Naive B cell (primary cell): Measurements from ENCODE around the gene THBD. TPM values are rescaled to one million over a fixed set of nuclear protein-coding genes. Genes with fewer than 3 reads are reported as not detected.
A peak's percentile ranks its signal among the peaks of the same experiment; 100 is the strongest.

ENCODE experiments used
- ATAC-seq, 2 donors: fragments of 150-1000 bp; cut with Tn5 transposase; 2 replicates each; pipeline ENCODE4 v1.10.0; 2021; ENCODE audit warnings: low read depth in 2 of 2, mild to moderate bottlenecking in 2 of 2, moderate library complexity in 2 of 2
- DNase-seq: peaks from one replicate; pipeline ENCODE4 v3.0.0; 2022
- H3K27ac Mint-ChIP-seq, 6 donors: one replicate each; pipeline ENCODE4 v1.8.0; 2020 to 2022; ENCODE audit warnings: mild to moderate bottlenecking in 6 of 6, mixed read lengths in 6 of 6, moderate library complexity in 5 of 6, inconsistent platforms in 2 of 6
- H3K27me3 Mint-ChIP-seq, 3 donors: one replicate each; pipeline ENCODE4 v1.8.0; 2021 to 2022; ENCODE audit warnings: mixed read lengths in 3 of 3, mild to moderate bottlenecking in 1 of 3
- H3K36me3 Mint-ChIP-seq, 2 donors: one replicate each; pipeline ENCODE4 v1.8.0; 2020 to 2022; ENCODE audit warnings: mixed read lengths in 2 of 2, inconsistent platforms in 1 of 2, mild to moderate bottlenecking in 1 of 2
- H3K4me1 Mint-ChIP-seq, 3 donors: one replicate each; pipeline ENCODE4 v1.8.0; 2020 to 2022; ENCODE audit warnings: mixed read lengths in 3 of 3, inconsistent platforms in 1 of 3, mild to moderate bottlenecking in 1 of 3, moderate library complexity in 1 of 3
- H3K4me3 Mint-ChIP-seq, 8 donors: one replicate each; pipeline ENCODE4 v1.8.0; 2020 to 2022; ENCODE audit warnings: mild to moderate bottlenecking in 8 of 8, mixed read lengths in 8 of 8, moderate library complexity in 8 of 8, inconsistent platforms in 2 of 8
- H3K9me3 Mint-ChIP-seq, 7 donors: one replicate each; pipeline ENCODE4 v1.8.0; 2020 to 2022; ENCODE audit warnings: mixed read lengths in 7 of 7, mild to moderate bottlenecking in 5 of 7, inconsistent platforms in 2 of 7, moderate library complexity in 1 of 7
- polyA plus RNA-seq, 6 donors: library from polyadenylated mRNA; unstranded; fragments of 300-500 nt; fragmentation: Illumina TruSeq; gene quantifications; one replicate each; pipeline ENCODE4 v1.2.3, GENCODE V29; 2021; ENCODE audit warnings: low read depth in 6 of 6

THBD gene
- polyA plus RNA-seq, 6 donors from 2014 or later = 0.19 TPM; not detected in 5

DNA sequence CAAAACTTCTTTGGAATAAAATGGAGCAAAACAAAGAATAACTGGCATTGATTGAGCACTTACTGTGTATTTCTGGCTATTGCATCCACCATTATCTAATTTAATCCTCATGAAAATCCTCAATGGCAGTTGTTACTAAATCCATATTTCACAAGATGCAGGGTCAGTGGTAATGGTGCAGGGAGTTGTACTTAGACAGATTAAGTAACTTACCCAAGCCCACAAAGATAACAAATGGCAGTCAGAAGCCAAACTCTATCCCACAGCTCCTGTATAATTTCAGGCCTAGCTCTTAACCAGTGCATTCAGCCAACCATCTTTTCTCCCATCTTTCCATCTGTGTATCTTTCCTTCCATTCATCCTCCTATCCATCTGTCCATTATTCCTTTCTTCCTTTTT, 43.7 kb downstream of the THBD start:
- Mint-ChIP-seq H3K36me3 (no peaks in the 10 kb centered on the region), H3K4me1 (no peaks in the 10 kb centered on the region), H3K9me3 (peaks cover 0 to 2% (median 0%) of the 10 kb centered on the region in 7 donors), H3K27me3 (peaks cover 0 to 7% (median 3%) of the 10 kb centered on the region in 3 donors), H3K27ac (peak overlapping the region in 1 of 6 donors; percentile 29), H3K4me3 (no peak overlapping the region)
- DNase-seq (no peak), ATAC-seq (no peak)

DNA sequence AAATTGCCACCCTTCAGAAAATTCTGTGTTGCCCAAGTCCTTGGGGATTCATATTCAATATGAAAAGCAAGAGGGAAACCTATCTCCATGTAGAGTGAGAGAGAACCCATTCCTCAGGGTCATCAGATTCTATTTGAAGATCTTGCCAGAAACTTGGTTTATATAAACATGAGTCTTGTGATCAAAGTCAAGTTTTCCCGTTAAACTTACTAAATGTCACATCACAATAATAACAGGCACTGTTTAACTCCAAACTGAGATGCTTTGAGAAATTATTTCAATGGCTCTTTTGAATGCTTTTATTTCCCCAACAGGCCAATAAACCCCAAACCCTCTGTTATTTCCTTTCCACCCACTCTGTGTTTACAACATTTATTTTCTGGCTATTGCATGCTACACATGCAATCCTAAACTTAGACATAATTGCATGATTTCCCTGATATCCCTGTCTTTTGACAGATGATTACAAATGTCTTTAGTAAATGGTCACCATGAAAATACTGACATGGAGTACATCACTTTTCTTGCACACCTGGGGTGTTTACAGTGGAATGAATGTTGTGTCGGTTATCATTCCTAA, 45.5 kb downstream of the THBD start:
- no peak overlapping the region for H3K27ac Mint-ChIP-seq
- H3K9me3 Mint-ChIP-seq = no peaks in the 10 kb centered on the region
- no peak for DNase-seq
- H3K36me3 Mint-ChIP-seq = no peaks in the 10 kb centered on the region
- H3K4me1 Mint-ChIP-seq = no peaks in the 10 kb centered on the region
- peaks cover 0 to 3% (median 0%) of the 10 kb centered on the region in 3 donors for H3K27me3 Mint-ChIP-seq
- ATAC-seq = no peak
- no peak overlapping the region for H3K4me3 Mint-ChIP-seq

DNA sequence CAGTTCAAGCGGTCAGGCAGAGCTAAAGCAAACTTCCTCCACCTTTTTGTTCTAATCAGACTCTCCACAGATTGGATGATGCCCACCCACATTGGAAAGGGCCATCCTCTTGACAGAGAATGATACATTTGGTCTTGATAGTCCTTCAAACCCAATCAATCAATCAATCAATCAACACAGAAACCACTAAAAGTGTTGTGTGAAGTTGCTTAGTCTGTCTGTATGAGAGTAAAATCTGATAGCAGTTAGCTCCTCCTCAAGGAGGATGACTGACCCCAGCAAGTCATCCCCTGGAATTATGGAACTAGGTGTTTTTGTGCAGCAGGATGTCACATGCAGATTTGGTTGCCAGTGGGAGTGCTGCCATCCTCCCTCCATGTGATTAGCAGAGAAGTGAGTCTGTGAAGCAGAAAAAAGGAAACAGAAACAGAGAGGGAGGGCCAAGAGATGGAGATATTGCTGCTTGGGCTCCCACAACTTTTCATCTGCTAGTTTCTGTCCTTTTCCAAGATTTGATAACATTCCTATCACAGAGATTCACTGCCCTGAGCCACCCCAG, 46.3 kb downstream of the THBD start:
- H3K4me1 Mint-ChIP-seq = no peaks in the 10 kb centered on the region
- no peaks in the 10 kb centered on the region for H3K9me3 Mint-ChIP-seq
- H3K27me3 Mint-ChIP-seq = peaks cover 0 to 3% (median 0%) of the 10 kb centered on the region in 3 donors
- ATAC-seq (no peak), DNase-seq (no peak)
- no peak overlapping the region for H3K27ac Mint-ChIP-seq
- H3K36me3 Mint-ChIP-seq = no peaks in the 10 kb centered on the region
- H3K4me3 Mint-ChIP-seq = no peak overlapping the region

DNA sequence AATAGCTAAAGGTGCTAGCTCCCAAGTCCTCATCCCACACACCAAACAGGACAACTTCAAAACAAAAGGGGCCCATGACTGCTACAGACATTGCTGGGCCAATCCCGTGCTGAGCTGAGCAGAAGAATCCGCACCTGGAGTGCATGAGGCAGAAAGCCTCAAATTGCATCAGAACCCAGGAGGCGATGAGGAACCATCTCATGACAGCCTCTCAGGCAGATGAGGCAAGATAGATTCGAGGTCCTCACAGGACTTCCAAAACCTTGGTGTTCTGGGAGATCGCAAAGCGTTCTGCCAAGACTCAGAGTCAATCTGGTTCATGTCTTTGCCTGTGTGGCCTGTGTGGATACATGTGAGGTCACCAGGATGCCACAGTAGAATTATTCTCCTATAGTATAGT, 47.2 kb downstream of the THBD start:
- no peak overlapping the region for H3K4me3 Mint-ChIP-seq
- no peaks in the 10 kb centered on the region for H3K36me3 Mint-ChIP-seq
- H3K4me1 Mint-ChIP-seq = no peaks in the 10 kb centered on the region
- DNase-seq (no peak), ATAC-seq (no peak)
- no peaks in the 10 kb centered on the region for H3K9me3 Mint-ChIP-seq
- H3K27me3 Mint-ChIP-seq = peaks cover 0 to 3% (median 0%) of the 10 kb centered on the region in 3 donors
- no peak overlapping the region for H3K27ac Mint-ChIP-seq

DNA sequence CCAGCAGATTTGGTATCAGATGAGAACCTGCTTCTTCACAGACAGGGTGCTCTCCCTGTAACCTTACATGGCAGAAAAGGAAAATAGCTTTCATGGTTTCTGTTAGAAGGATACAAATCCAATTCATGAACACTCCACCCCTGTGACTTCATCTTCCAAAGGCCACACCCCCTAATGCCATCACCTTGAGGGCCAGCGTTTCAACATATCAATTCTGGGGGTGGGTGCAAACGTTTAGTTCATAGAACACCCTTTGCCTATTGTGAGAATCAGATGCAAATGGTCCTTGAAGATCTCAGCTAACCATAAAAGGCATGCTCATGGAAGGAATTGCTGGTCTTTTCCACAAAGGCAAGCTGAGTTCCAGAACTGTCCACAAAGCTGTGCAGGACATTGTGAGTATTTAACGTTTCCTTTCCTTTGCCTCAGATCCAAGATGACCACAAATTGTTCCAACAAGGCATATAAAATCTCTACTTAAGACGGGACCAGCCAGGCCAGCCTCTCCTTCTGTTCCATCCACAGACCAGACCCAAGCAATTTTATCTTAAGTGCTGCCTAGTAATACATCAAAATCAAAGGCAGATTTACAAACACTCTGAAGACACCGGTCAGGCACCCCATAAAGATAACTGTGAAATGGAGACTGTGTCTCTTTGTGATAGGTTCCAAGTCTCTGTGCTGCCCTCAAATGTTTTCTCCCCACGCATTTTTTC, 49.1 kb downstream of the THBD start:
- DNase-seq (no peak), ATAC-seq (no peak)
- Mint-ChIP-seq H3K27me3 (no peaks in the 10 kb centered on the region), H3K36me3 (no peaks in the 10 kb centered on the region), H3K27ac (no peak overlapping the region), H3K4me1 (no peaks in the 10 kb centered on the region), H3K4me3 (no peak overlapping the region), H3K9me3 (no peaks in the 10 kb centered on the region)

DNA sequence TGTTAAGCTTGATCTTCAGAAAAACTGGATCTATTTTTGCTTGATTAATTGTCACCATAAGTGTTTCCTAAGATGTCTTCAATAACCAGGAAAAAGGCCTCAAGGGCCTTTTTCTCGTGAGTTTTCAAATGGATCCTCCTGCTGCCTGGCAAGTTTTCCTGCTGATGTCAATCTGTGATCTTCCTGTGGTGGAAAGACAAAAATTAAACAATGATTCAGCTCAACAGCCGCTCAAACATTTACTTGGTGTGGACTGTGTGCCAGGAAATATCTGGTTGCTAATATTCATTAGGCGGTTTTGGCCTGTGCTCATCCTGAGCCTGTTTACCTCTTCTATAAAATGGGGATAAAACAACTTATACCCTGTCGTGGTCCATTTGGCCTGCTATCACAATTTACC, 49.7 kb downstream of the THBD start:
- no peaks in the 10 kb centered on the region for H3K36me3 Mint-ChIP-seq
- no peak overlapping the region for H3K4me3 Mint-ChIP-seq
- H3K27me3 Mint-ChIP-seq = no peaks in the 10 kb centered on the region
- no peaks in the 10 kb centered on the region for H3K4me1 Mint-ChIP-seq
- no peak overlapping the region for H3K27ac Mint-ChIP-seq
- no peak for DNase-seq
- ATAC-seq = no peak
- no peaks in the 10 kb centered on the region for H3K9me3 Mint-ChIP-seq

DNA sequence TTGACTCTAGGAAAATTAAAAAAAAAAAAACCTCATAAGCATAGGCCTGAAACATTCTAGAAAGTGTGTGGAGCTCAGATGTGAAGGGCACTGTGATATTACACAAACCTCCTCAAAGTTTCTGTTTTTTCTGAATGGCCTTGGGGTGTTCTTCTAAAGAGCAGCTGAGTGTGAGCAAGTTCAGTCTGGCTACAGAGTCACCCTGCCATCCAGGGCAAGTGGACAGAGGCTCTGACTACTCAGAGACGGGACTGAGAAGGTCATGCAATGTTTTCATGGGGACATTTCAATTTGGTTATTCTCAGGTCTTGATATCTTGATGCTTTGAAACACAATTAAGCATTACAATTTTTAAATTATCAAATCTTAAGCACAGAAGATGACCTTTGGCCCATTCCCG, 51.0 kb downstream of the THBD start:
- no peak overlapping the region for H3K27ac Mint-ChIP-seq
- H3K4me3 Mint-ChIP-seq = no peak overlapping the region
- DNase-seq (no peak), ATAC-seq (no peak)
- no peaks in the 10 kb centered on the region for H3K36me3 Mint-ChIP-seq
- no peaks in the 10 kb centered on the region for H3K4me1 Mint-ChIP-seq
- no peaks in the 10 kb centered on the region for H3K27me3 Mint-ChIP-seq
- no peaks in the 10 kb centered on the region for H3K9me3 Mint-ChIP-seq

DNA sequence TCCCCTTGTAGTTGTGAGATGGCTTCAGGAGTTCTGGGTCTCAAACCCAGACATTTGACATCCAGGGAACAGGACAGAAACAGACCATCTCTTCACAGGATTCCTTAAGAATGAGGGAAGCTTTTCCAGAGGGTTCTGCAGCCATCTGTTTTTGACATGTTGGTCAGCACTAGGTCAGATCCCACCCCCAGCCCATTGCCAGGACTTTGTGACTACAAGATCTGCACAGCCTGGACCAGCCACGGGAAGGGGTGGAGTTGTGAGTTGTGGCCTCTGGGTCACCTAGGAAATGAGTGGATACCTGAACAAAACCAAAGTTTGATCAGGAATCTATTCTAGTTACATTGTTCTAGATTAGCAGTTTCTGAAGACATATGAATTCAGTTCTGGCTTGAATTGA, 53.5 kb downstream of the THBD start:
- H3K4me1 Mint-ChIP-seq = no peaks in the 10 kb centered on the region
- H3K4me3 Mint-ChIP-seq = no peak overlapping the region
- H3K36me3 Mint-ChIP-seq = no peaks in the 10 kb centered on the region
- ATAC-seq (no peak), DNase-seq (no peak)
- H3K9me3 Mint-ChIP-seq = peaks cover 0 to 7% (median 4%) of the 10 kb centered on the region in 7 donors
- H3K27ac Mint-ChIP-seq = no peak overlapping the region
- no peaks in the 10 kb centered on the region for H3K27me3 Mint-ChIP-seq

Other genes starting within 250 kb of the THBD start
- not detected for gene SSTR4, start 14.4 kb downstream of the THBD start, polyA plus RNA-seq
- gene CD93, start 36.7 kb upstream of the THBD start, polyA plus RNA-seq = under 1 TPM in 3 of 6 donors, not detected in 3; 0.05 to 0.16 (median 0.05) TPM